T follicular helper cell (primary cell): ENCODE results near the gene MT1G.
"Not testable (repeated sequence)": the region's sequence is repeated elsewhere in the genome, so short reads cannot be mapped to it uniquely, and the experiment has no call there.

Source experiments
- DNase-seq: peaks from one replicate; pipeline ENCODE4 v3.0.0-alpha.2; 2020; ENCODE audit warnings: low read depth

MT1G gene

GRCh38 chr16:56684926-56685590 lies 17.2 kb upstream of the MT1G start:
- no peak for DNase-seq

GRCh38 chr16:56684256-56684925 lies 16.5 kb upstream of the MT1G start:
- DNase-seq: no peak

GRCh38 chr16:56683424-56684172 lies 15.7 kb upstream of the MT1G start:
- no peak for DNase-seq

GRCh38 chr16:56682703-56683397 lies 15.0 kb upstream of the MT1G start:
- no peak for DNase-seq

GRCh38 chr16:56681939-56682702 lies 14.3 kb upstream of the MT1G start, which contains the start of gene MT1X:
TSS of gene MT1X (plus strand) at chr16:56682470. CDS start at chr16:56682541, 71 bp downstream.
- DNase-seq: peak; percentile 86

GRCh38 chr16:56679818-56680217 lies 12.0 kb upstream of the MT1G start:
- DNase-seq: no peak

- no peak for DNase-seq
Measured at GRCh38 chr16:56679078-56679730, 11.3 kb upstream of the MT1G start.

- DNase-seq: no peak
Measured at GRCh38 chr16:56677474-56677873, 9.6 kb upstream of the MT1G start.

- peak; percentile 17 for DNase-seq
Measured at GRCh38 chr16:56675685-56676210, 7.9 kb upstream of the MT1G start.

- not testable (repeated sequence) for DNase-seq
Measured at GRCh38 chr16:56674570-56674969, 6.7 kb upstream of the MT1G start.

GRCh38 chr16:56673921-56674320 lies 6.1 kb upstream of the MT1G start:
- no peak for DNase-seq

GRCh38 chr16:56672761-56673536 lies 5.1 kb upstream of the MT1G start:
- no peak for DNase-seq

GRCh38 chr16:56672171-56672570 lies 4.3 kb upstream of the MT1G start:
- not testable (repeated sequence) for DNase-seq

GRCh38 chr16:56671691-56672090 lies 3.8 kb upstream of the MT1G start:
- not testable (repeated sequence) for DNase-seq

GRCh38 chr16:56670620-56670934 lies 2.7 kb upstream of the MT1G start:
- no peak for DNase-seq

- no peak for DNase-seq
Measured at GRCh38 chr16:56669840-56670619, 2.2 kb upstream of the MT1G start.

- DNase-seq: no peak
Measured at GRCh38 chr16:56669005-56669839, 1.4 kb upstream of the MT1G start, which contains the start of gene MT1H. TSS of gene MT1H (plus strand) at chr16:56669814. CDS start at chr16:56669885, 71 bp downstream.
